Prostate gland (tissue), 2 donors: ENCODE results near the gene RNASEL.

Experiments used
- CTCF ChIP-seq, 4 experiments: fragments of 200-600 bp in 2 of 4; fragments of 450-650 bp in 2 of 4; sonication (generic) in 2 of 4; IDR thresholded peaks; 1 replicate in 3 of 4; 2 replicates in 1 of 4; pipeline ENCODE4 v1.5.1; 2016 to 2019; ENCODE audit warnings: antibody characterized with exemption in 4 of 4, mild to moderate bottlenecking in 2 of 4, moderate library complexity in 2 of 4
- POLR2AphosphoS5 ChIP-seq: sonication (generic); formaldehyde crosslinking; IDR thresholded peaks from one replicate; pipeline ENCODE4 v1.6.1; 2017; ENCODE audit warnings: antibody characterized with exemption

GRCh38 chr1:182589520-182589919, 464 bp upstream of the RNASEL start:
- no peak for TF ChIP-seq CTCF (IDR thresholded peaks at IDR 0.05)
- TF ChIP-seq POLR2AphosphoS5: no peak
